IPS-NIHi11 (cell line): ENCODE results near the gene SF3A1.
"Not testable (repeated sequence)": the region's sequence is repeated elsewhere in the genome, so short reads cannot be mapped to it uniquely, and the experiment has no call there.

Experiments
- DNase-seq: peaks from one replicate; pipeline ENCODE4 v3.0.0; 2012; ENCODE audit warnings: mixed read lengths, low spot score

SF3A1 gene

DNA sequence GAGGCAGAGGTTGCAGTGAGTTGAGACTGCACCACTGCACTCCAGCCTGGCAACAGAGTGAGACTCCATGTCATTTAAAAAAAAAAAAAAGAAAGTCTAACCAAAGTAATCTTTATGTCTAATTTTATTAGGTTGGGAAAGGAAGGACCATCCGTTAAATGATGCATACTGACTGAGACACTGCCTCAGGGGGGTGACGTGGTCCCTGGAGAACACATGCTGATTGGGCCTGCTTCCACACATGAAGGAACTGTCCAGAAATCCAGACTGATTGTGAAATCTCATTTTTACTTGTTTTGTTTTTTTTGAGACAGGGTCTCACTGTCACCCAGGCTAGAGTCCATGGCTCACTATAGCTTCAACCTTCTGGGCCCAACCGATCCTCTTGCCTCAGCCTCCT is 5.5 kb downstream of the SF3A1 start:
- no peak for DNase-seq

- DNase-seq, result no peak
Measured at GRCh38 chr22:30348809-30349208, 7.9 kb downstream of the SF3A1 start.

DNA sequence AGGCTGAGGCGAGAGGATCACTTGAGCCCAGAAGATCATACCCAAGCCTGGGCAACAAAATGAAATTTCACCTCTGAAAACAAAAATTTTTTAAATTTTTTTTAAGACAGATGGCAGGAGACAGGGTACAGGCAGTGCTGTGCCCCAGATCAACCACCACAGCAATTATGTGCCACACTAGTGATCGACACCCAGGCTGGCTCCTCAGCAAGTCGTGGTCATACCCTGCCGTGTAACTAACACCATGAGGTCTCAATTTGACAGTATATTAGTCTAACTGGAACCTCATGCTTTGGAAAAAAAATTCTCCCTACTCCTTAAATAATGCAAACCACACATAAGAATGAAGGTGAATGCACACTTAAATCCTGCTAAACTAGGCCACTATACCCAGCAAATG is 8.3 kb downstream of the SF3A1 start:
- DNase-seq, result no peak

DNA sequence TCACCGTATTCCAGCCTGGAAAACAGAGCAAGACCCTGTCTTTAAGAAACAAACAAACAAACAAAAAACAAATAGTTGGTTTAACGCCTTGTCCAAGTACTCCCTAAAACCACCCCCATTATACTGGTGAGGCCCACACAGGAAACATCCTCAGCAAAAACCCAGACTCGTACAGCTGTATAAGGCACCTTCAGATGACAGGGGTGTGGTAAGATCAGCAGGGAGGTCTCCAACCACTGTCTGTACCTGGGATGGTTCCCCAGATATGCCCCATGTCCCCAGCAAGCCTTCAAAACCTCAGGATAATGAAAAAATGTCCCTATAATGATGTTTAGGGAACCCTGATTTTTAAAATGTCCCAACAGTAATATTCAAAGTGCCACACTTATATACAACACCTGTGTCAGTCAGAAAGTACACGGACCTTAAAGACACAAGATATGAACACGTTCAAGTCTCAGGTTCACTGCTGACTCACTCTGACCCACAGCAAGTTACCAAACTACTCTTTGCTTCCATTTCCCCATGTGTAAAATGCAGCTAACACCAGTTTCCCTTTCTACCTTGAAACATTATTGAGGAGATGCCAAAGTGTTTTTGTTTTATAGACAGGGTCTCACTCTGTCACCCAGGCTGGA is 9.3 kb downstream of the SF3A1 start:
- DNase-seq, result no peak

DNA sequence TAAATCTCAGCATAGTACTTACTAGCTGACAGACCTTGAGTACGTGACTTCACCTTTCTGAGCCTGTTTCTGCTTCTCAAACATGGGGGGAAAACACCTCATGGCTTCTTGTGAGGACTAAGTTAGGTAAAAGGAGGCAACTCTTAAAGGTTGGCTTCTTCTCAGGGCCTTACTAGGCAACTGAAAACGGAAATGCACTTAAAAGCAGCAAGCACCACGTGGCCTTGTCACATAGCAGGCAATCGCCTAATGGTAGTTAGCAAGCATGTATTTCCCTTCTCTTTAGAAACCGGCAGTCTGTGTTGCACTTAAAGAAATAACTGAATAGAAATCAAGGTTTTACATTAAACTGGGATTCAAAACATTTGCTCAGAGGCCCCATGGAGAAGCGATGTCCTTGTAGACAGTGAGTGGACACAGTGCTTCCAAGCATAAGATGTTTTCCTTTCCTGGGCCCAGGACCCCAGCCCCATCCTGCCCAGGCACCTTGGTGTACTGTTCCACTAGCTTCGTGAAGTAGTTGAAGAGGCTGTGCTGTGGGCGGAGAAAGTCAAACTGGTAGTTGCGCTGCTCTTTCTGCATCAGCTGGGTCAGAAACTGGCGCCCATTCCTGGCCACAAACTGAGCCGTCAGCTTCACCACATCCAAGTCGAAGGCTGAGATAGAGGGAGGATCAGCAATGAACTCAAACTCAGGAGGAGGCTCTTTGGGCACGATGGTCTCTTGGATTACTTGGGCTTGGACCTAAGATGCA is 12.1 kb downstream of the SF3A1 start:
- no peak for DNase-seq

DNA sequence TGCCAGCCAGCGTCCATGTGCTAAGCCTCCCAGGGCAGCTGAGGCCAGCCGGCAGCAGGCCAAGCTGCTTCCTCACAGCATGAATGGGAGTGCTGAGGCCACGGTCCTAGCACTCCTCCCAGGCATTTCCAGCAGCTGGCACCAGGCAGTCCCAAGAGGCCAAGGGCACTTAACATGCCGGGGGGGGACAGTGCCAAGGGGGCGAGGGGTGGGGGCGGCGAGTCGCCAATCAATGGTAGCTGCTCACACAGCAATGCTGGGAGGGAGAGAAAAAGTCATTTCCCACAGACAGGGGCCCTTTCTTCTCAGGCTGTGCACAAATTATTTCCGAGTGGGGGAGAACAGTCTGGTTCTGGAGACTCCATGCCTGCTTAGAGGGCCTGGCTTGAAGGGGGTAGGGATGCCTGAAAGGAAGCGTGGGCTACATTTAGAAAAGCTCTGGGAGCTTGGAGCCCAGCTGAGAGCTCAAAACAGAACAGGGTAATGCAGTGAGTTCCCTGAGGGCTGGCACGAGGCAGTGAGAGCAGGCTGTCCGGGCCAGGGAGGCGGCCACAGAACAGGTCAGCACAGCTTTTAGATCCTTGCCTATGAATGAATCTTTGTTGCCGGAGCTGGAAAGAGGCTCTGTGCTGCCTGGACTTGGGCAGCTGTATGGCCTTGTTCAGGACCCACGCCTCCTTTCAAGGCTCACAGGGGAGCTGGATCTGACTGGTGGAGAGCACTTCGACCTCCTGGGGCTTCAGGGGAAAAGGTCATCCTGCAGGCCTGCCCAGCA is 15.6 kb downstream of the SF3A1 start:
- DNase-seq, result no peak

DNA sequence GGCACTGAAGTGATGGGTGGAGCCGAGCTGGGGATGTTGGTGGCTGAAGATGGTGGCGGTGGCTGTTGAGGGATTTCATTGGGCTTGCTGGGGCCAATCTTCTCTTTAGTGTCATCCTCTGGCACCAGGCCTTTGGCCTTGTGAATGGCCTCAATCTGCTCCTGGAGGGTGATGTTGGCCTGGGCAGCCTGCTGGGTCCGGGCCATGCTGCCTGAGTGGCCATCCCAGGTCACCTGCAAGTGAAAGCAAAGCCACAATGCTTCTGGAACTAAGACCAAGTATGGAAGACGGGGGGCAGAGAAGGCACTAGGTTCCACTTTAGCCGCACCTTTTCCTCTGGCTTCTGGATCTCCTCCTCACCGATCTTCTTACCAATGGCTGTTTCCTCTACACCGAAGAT is 17.9 kb downstream of the SF3A1 start:
- no peak for DNase-seq

GRCh38 chr22:30338341-30338740 is 18.4 kb downstream of the SF3A1 start:
- not testable (repeated sequence) for DNase-seq

DNA sequence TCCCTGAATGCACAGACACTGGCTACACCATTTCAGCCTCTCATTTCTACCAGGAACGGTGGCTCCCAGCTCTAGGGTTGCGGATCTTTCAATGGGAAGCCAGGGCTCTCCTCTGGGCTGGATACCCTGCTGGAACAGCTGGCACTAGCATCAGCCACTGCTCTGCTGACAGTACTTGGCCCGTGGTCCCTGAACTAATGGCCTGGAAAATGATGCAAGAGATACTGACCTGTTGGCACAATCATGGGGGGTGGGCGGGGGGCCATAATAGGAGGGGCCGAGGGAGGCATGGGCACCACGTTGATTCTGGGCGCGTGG is 19.3 kb downstream of the SF3A1 start:
- DNase-seq, result no peak

- DNase-seq, result no peak
Measured at GRCh38 chr22:30336752-30337460, 19.8 kb downstream of the SF3A1 start.

DNA sequence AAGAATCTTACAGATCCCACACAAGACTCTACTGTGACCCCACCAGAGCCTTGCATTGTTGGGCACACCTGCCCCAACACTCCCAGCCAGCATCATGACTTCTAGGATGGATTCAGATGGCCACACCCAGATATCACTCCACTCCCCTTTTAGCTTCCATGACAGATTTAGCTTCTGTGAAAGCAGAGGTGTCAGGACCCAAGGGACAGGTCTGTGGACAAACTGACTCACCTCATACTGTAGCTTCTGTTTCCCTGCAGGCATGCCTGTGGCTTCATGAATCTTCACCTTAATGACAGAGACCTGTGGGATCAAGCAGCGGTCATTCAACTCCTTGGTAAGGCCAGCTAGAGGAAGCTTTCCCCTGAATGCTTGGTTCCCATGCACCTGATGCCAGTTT is 21.5 kb downstream of the SF3A1 start:
- no peak for DNase-seq

- no peak for DNase-seq
Measured at GRCh38 chr22:30334646-30335045, 22.0 kb downstream of the SF3A1 start.

GRCh38 chr22:30333707-30334087 is 23.0 kb downstream of the SF3A1 start:
- DNase-seq, result no peak

GRCh38 chr22:30332994-30333706 is 23.5 kb downstream of the SF3A1 start:
- no peak for DNase-seq

GRCh38 chr22:30332551-30332950 is 24.1 kb downstream of the SF3A1 start:
- no peak for DNase-seq

DNA sequence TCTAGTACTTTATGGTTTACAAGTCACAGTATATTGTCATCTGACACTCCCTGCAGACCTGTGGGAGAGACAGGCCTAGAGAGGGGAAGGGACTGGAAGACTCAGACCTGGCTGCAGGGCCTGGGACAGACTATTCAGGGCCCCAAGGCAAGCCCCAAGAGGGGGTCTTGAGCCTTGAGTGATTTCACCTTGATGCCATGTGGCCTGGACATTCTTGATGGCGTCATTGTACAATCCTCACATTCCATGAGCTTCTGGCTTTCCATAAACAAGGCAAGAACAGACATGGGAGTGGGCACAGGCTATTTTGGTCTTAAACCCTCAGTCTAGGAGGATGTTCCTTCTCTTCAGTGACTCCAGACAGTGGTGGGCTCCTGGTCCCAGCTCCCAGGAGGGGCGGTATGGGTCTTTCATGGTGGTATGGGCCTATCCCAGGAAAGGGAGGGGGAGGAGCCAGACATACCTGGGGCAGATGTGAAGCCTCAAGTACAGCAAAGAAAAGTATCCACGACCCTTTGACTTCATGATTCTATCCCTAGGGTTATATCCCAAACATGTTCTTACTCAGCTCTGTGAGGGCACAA is 28.1 kb downstream of the SF3A1 start:
- no peak for DNase-seq

DNA sequence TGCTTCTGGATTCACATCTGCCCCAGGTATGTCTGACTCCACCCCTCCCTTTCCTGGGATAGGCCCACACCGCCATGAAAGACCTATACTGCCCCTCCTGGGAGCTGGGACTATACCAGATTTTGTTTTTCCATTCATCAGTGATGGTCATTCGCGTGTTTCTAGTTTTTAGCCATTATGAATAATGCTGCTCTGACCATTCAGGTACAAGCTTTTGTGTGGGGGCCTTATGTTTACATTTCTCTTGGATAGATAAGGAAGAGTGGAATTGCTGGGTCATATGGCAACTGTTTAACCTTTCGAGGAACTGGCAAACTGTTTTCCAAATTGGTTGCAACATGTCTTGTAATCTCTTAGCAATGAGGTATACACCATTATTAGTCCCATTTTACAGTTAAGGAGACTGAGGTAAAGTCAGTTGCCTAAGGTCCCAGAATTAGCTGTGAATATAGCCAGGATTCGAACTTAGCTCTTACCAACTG is 28.8 kb downstream of the SF3A1 start:
- DNase-seq, result peak; percentile 58

DNA sequence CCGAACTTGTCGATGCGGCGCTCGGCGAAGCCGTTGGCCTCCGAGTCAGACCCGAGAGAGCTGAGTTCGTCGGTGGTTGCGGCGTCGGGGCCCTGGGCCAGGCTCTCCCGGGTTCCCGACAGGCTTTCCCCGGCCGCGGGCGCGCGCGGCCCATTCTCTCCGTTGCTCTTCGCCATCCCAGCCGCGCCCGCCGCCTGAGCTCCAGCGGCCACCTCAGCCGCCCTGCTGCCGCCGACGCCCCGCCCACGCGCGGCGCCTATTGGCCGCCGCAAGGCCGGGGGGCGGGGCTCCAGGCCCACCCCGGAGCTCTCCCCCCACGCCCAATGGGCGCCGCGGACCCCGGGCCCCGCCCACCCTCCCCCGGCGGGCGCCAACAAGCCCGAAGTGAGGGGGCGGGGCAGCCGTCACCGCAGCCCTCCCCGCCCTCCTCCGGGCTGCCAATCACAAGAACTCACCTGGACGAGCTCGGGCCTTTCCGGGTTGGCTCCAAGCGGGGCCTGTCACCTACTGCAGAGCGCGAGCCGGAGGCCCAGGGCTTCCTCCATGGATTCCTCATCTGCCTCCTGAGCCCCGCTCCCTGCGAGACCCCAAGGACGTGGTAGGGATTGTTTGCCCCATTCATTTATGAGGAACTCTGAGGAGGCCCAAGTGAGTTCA is 29.9 kb downstream of the SF3A1 start, which contains the start of gene TBC1D10A:
Gene TBC1D10A, minus strand, starts transcription at position 236 of the 657 bp plus-strand sequence. Its CDS starts 60 bp downstream, at position 176.
- peak; percentile 100 for DNase-seq

DNA sequence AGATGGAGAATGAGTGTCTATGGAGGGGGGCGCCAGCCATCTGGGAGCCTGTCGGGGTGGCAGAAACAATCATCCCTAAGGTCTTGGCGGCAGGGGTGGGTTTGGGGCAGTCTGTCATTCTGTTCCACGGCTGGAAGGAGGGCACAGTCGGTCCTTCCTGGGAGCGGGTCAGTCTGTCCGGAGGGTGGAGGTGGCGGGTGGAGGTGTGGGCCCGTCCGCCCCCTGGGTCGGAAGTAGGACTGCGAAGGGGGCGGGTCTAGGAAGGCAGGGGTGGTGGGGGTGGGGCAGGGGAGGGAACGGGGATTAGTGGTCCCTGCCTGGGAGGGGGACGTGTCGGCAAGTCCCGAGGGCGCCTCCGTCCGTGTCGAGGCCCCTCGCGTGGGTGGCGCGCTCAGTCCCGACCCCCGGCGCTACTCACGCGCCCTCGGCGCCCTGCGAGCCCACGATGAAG is 30.4 kb downstream of the SF3A1 start:
- DNase-seq, result peak; percentile 62

DNA sequence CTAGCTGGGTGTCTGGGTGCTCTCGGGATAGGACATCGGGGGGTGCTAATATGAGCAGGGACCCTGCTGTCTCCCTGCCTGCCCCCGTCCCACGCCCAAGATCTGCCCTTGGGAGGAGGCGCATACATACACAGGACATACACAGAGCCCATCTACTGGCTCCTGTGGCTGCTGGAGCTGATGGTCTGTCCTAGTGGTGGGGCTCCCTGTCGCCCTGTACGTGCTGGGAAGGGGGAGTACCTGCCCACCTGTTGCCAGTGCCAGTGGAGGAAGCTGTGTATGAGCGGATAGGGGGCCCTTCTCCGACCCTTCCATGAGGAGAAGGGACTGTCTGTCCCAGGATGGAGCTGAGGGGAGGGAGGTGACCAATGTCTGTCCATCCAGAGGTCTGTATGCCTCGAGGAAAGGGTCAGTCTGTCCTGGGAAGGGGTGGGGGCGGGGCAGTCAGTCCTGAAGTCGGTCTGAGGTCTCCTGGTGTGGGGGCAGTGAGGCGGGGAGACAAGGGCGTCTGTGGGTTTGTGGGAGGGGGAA is 30.9 kb downstream of the SF3A1 start:
- no peak for DNase-seq
